Measurements from ENCODE around the gene PCDHGA1.

Gene PCDHGA1

DNA sequence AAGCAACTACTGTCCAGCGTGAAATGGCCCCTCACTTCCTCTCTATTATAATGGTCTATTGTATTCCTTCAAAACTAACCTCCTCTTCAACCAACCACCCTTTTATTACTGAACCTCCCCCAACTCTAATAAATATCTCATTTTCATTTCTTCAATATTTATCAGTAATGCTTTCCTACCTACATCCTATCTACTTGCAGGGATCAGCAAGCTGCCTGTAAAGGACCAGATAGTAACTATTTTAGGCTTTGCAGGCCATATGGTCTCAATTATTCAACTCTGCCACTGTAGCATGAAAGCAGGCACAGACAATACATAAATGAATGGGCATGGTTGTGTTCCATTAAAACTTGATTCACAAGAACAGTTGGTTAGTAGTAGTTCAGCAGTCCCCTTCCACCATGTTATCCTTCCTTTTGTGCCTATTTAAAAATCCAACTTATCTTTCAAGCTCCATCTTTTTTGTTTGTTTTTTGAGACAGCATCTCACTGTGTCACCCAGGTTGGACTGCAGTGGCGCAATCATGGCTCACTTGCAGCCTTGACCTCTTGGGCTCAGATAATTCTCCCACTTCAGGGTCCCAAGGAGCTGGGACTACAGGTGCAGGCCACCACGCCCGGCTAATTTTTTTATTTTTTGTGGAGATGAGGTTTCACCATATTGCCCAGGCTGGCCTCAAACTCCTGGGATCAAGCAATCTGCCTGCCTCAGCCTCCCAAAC lies 204.3 kb downstream of the PCDHGA1 start:
- no peak for DNase-seq
- no peak for ATAC-seq

- DNase-seq (no peak), ATAC-seq (no peak)
Measured at GRCh38 chr5:141543053-141543452, 212.7 kb downstream of the PCDHGA1 start.

GRCh38 chr5:141547488-141547887 lies 217.2 kb downstream of the PCDHGA1 start:
- no peak for ATAC-seq
- no peak for DNase-seq

DNA sequence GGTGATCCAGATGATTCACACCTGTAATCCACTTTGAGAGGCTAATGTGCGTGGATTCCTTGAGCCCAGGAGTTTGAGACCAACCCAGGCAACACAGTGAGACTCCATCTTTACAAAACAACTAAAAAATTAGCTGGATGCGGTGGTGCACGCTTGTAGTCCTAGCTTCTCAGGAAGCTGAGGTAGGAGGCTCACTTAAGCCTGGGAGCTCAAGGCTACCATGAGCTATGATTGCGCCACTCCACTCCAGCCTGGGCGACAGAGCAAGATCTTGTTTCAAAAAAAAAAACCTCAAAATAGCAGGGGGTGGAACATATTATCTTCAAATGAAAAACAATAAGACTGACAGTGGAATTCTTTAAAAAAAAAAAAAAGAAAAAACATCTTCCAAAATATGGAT lies 217.6 kb downstream of the PCDHGA1 start:
- DNase-seq (no peak), ATAC-seq (no peak)

GRCh38 chr5:141557681-141558136 lies 227.4 kb downstream of the PCDHGA1 start:
- peak; percentile 77 for ATAC-seq
- DNase-seq: peak; percentile 79

GRCh38 chr5:141558150-141558549 lies 227.8 kb downstream of the PCDHGA1 start:
- no peak for DNase-seq
- no peak for ATAC-seq

DNA sequence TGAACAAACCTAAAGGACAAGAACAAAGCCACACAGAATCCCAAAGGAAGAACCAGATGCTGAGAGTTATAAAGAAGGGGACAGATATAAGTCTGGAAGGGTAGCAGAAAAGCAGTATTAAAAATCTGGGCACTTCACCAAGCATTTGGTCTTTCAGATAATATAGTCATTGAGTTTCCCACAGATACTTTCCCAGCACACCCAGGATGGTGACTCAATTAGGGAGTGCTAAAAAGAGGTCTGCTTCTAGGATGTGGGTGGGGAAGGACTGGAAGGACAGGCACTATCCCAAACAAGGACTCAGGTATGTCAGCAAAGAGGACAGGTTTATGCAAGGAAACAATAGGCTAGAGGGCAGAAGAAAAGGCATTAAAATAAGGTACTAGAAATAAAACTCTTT lies 229.1 kb downstream of the PCDHGA1 start:
- DNase-seq: no peak

DNA sequence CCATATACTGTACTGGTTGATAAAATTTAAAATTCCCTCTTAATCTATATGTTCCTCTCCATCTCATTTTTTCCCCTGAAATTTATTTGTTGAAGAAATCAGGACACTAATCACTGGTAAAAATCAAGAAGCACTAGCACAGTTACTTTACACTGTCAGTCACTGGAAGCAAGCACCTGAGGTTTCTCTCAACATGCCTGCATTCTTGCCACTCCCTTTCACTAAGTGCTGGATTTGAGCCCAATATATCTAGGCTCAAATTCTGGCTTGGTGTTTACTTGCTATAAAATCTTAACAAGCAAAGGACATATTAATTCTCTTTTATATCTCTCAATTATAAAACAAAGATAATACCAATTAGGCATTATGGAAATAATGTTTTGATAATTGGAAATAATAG lies 229.8 kb downstream of the PCDHGA1 start:
- no peak for ATAC-seq
- DNase-seq: no peak

More for the DNA sequence above, 229.1 kb downstream of the PCDHGA1 start:
- no peak for ATAC-seq

DNA sequence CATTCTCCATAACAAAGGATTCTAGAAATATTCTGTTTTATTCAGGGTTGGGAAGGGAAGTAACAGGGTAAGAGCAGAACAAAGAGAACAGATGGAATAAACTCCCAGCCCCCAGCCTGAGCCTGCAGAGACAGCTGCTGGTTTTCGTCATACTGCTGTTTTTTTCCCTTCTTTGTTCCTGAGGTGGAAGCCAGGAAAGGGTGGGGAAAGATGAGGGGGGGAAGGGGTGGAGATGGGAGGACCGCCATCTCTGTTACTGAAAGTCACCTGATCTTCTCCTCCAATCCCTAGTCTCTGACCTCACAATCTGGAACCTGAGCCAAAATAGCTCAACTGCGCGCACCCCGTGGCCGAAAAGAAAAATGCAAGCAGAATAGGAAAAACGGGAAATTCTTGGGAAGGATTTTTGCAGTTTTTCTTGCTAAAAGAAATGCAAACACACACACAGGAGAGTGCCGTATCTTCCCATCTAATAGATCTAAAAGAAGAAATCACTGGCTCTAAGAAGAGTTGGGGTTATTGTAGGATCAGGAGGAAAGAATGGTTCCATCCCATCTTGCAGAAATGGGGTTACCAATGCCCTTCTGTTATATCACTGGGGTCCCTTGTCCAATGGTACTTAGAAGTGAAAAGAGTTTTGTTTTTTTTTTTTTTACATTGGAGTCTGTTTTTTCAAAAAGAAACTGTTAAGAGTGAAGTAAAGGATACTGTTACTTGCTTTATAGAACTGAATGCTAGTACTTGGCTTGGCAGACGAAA lies 230.6 kb downstream of the PCDHGA1 start:
- no peak for ATAC-seq
- no peak for DNase-seq

All from stimulated activated naive CD8-positive, alpha-beta T cell treated with anti-CD3 and anti-CD28 coated beads, Interleukin-15, Interleukin-2, amounts not matched to agents 100 U/mL and 50 U/mL, for 24 hours (primary cell).